GM19397 (cell line): Measurements from ENCODE around the gene SMPDL3A.

Source experiments
- ATAC-seq: cut with Tn5 transposase; IDR thresholded peaks from one replicate; pipeline ENCODE4 v1.9.1; 2021; ENCODE audit warnings: mild to moderate bottlenecking, moderate library complexity; ENCODE audit not compliant: unreplicated experiment

Gene SMPDL3A

GRCh38 chr6:122845916-122846612, 57.0 kb downstream of the SMPDL3A start:
- no peak for ATAC-seq

- peak; percentile 69 for ATAC-seq
Observed at GRCh38 chr6:122853259-122853995, 64.4 kb downstream of the SMPDL3A start.
